ENCODE data around the gene FAM228B. TPM values are rescaled to one million over a fixed set of nuclear protein-coding genes. Genes with fewer than 3 reads are reported as not detected.

Gene FAM228B
- total and polyA plus RNA-seq, 9 donors, result 24.6 to 76.8 (median 68.8) TPM

GRCh38 chr2:24082787-24083566, 40.3 kb upstream of the FAM228B start:
- DNase-seq, result no peak
- Histone ChIP-seq H3K27ac (no peak overlapping the region), H3K36me3 (no peaks in the 10 kb centered on the region), H3K27me3 (no peaks in the 10 kb centered on the region), H3K4me1 (ENCODE audit: insufficient read depth) (peaks cover 5% of the 10 kb centered on the region), H3K9me3 (no peaks in the 10 kb centered on the region), H3K4me3 (no peak overlapping the region)
- whole genome bisulfite sequencing, 3 donors, result 78 to 86% (median 85%) methylated on average over 8 of the region's 8 CpGs
- no peak for TF ChIP-seq POLR2A (IDR thresholded peaks at IDR 0.05)
- TF ChIP-seq EP300 (IDR thresholded peaks at IDR 0.05), result no peak
- TF ChIP-seq CTCF (IDR thresholded peaks at IDR 0.05), result no peak
- intact Hi-C loops (cut with DNase I), result no loop called here

- intact Hi-C loops (cut with DNase I), result loop anchor here in 1 of 4 donors (2.0 kb wide), 1 partner anchor 157 kb away; the partner anchor contains the start of gene ATAD2B
- Histone ChIP-seq H3K27me3 (no peaks in the 10 kb centered on the region), H3K27ac (peak overlapping the region; percentile 65 to 69), H3K4me3 (peak overlapping the region; percentile 55), H3K4me1 (ENCODE audit: insufficient read depth) (peaks cover 5% of the 10 kb centered on the region), H3K9me3 (no peaks in the 10 kb centered on the region), H3K36me3 (no peaks in the 10 kb centered on the region)
- peak in 3 of 5 donors; percentile 64 to 79 (median 66) for DNase-seq
- no peak for TF ChIP-seq EP300 (IDR thresholded peaks at IDR 0.05)
- TF ChIP-seq CTCF (IDR thresholded peaks at IDR 0.05), result no peak
- no peak for TF ChIP-seq POLR2A (IDR thresholded peaks at IDR 0.05)
- 4 to 7% (median 6%) methylated on average over 30 of the region's 30 CpGs for WGBS, 3 donors
Observed at GRCh38 chr2:24083567-24084385, 39.5 kb upstream of the FAM228B start.

- H3K4me1 ChIP-seq (ENCODE audit: insufficient read depth), result peaks cover 5% of the 10 kb centered on the region
- 0 to 1% (median 1%) methylated on average over 29 to 44 of the region's 44 CpGs for WGBS, 3 donors
- H3K9me3 ChIP-seq, result no peaks in the 10 kb centered on the region
- intact Hi-C loops (cut with DNase I), result loop anchor here in 2 of 4 donors (2.0 to 5.0 kb wide), 2 partner anchors 158 to 298 kb away; partner anchors contain the start of gene ATAD2B (in 1 of the 2)
- peak within 1 kb of the TSS; percentile 55 for H3K4me3 ChIP-seq
- peak within 1 kb of the TSS; percentile 65 to 69 for H3K27ac ChIP-seq
- no peaks in the 10 kb centered on the region for H3K27me3 ChIP-seq
- H3K36me3 ChIP-seq, result no peaks in the 10 kb centered on the region
- peak; percentile 82 to 92 (median 88) for DNase-seq
- peak; percentile 53 for TF ChIP-seq POLR2A (IDR thresholded peaks at IDR 0.05)
- peak; percentile 94 to 98 (median 97) for TF ChIP-seq CTCF (IDR thresholded peaks at IDR 0.05)
- no peak for TF ChIP-seq EP300 (IDR thresholded peaks at IDR 0.05)
Observed at GRCh38 chr2:24084386-24085199, 38.7 kb upstream of the FAM228B start, which contains the start of gene TP53I3. Gene TP53I3 (minus strand): TSS chr2:24084834. CDS start chr2:24084326, 508 bp downstream.

- intact Hi-C loops (cut with DNase I), result loop anchor here in 2 of 4 donors (2.0 to 5.0 kb wide), 2 partner anchors 158 to 297 kb away; partner anchors contain the start of gene ATAD2B (in 1 of the 2)
- H3K27me3 ChIP-seq, result no peaks in the 10 kb centered on the region
- DNase-seq, result no peak
- TF ChIP-seq CTCF (IDR thresholded peaks at IDR 0.05) (no peak), POLR2A (IDR thresholded peaks at IDR 0.05) (no peak), EP300 (IDR thresholded peaks at IDR 0.05) (no peak)
- H3K36me3 ChIP-seq, result no peaks in the 10 kb centered on the region
- peaks cover 5% of the 10 kb centered on the region for H3K4me1 ChIP-seq (ENCODE audit: insufficient read depth)
- WGBS, 3 donors, result 2 to 4% (median 4%) methylated on average over 11 of the region's 11 CpGs
- peak overlapping the region; percentile 55 for H3K4me3 ChIP-seq
- H3K9me3 ChIP-seq, result no peaks in the 10 kb centered on the region
- H3K27ac ChIP-seq, result peak overlapping the region; percentile 65 to 69
Observed at GRCh38 chr2:24085200-24085489, 38.1 kb upstream of the FAM228B start.
